HUES6 (cell line): ENCODE results near the gene IL22RA1.
A peak's percentile ranks its signal among the peaks of the same experiment; 100 is the strongest.

Experiments used
- H3K27ac ChIP-seq: 2 replicates; pipeline ENCODE4 v1.7.0; 2013; ENCODE audit warnings: low read depth, mild to moderate bottlenecking, low read length, inconsistent platforms
- H3K27me3 ChIP-seq: 2 replicates; pipeline ENCODE4 v1.6.1; 2013; ENCODE audit warnings: low read length; ENCODE audit not compliant: control insufficient read depth, insufficient read depth
- H3K36me3 ChIP-seq: 2 replicates; pipeline ENCODE4 v1.6.1; 2013; ENCODE audit warnings: low read length; ENCODE audit not compliant: control insufficient read depth, insufficient read depth
- H3K4me1 ChIP-seq: 2 replicates; pipeline ENCODE4 v1.6.1; 2013; ENCODE audit warnings: low read length; ENCODE audit not compliant: control insufficient read depth, insufficient read depth
- H3K4me3 ChIP-seq: 2 replicates; pipeline ENCODE4 v1.5.1; 2013; ENCODE audit warnings: low read depth, low read length
- H3K9ac ChIP-seq: one replicate; pipeline ENCODE4 v1.6.1; 2013; ENCODE audit warnings: mild to moderate bottlenecking, low read length
- H3K9me3 ChIP-seq: 2 replicates; pipeline ENCODE4 v1.6.1; 2013; ENCODE audit warnings: low read depth, low read length; ENCODE audit not compliant: control insufficient read depth, insufficient read depth

The IL22RA1 gene

GRCh38 chr1:24165500-24165899, 22.6 kb upstream of the IL22RA1 start:
- Histone ChIP-seq H3K4me1 (no peaks in the 10 kb centered on the region), H3K4me3 (no peak overlapping the region), H3K36me3 (peaks cover 28% of the 10 kb centered on the region), H3K27ac (no peak overlapping the region), H3K9me3 (no peaks in the 10 kb centered on the region), H3K27me3 (no peaks in the 10 kb centered on the region), H3K9ac (no peak overlapping the region)

DNA sequence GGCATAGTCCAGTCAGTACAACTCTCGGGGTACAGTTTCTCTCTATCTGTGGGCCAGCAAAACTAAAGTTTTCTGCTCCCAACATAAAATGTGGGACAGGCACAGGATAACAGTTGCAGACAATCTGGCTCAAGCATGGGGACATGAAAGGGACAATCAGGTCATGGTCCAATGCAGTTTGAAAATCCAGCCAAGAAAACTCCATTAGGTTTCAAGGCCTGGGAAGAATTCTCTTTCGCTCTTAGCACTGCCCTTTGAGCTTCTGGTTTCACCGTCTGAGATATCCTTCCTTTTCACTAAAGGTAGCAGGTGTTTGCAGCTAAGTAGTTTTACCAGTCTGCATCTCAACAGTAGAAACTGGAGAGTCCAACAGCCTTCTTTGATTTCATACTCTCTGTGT, 21.1 kb upstream of the IL22RA1 start:
- H3K9ac ChIP-seq = no peak overlapping the region
- H3K36me3 ChIP-seq = peaks cover 33% of the 10 kb centered on the region
- no peak overlapping the region for H3K4me3 ChIP-seq
- no peaks in the 10 kb centered on the region for H3K27me3 ChIP-seq
- no peaks in the 10 kb centered on the region for H3K9me3 ChIP-seq
- H3K27ac ChIP-seq = no peak overlapping the region
- H3K4me1 ChIP-seq = no peaks in the 10 kb centered on the region

- no peaks in the 10 kb centered on the region for H3K27me3 ChIP-seq
- H3K9ac ChIP-seq = no peak overlapping the region
- no peak overlapping the region for H3K4me3 ChIP-seq
- no peaks in the 10 kb centered on the region for H3K9me3 ChIP-seq
- no peaks in the 10 kb centered on the region for H3K4me1 ChIP-seq
- peaks cover 46% of the 10 kb centered on the region for H3K36me3 ChIP-seq
- no peak overlapping the region for H3K27ac ChIP-seq
These were observed 19.3 kb upstream of the IL22RA1 start for GRCh38 chr1:24162201-24162600.

DNA sequence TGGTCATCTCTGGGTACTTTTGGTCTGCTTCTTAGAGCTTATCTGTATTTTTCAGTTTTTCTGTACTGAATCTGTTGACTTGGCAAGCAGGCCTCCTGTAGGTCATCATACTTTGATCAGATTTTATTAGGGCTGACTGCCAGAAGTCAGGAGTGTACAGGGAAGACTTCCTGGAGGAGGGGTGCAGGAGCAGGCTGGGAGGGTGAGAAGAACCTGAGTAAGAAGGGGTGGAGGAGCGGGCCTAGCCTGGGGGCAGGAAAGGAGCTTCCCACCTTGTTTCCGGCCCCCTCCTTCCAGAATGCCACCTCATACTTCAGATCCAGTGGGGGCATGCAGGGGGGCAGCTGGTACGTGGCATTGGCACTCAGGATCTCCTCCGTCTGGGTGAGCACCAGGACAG, 18.3 kb upstream of the IL22RA1 start:
- Histone ChIP-seq H3K4me3 (no peak overlapping the region), H3K9me3 (no peaks in the 10 kb centered on the region), H3K27me3 (no peaks in the 10 kb centered on the region), H3K9ac (no peak overlapping the region), H3K36me3 (peaks cover 52% of the 10 kb centered on the region), H3K4me1 (no peaks in the 10 kb centered on the region), H3K27ac (no peak overlapping the region)

DNA sequence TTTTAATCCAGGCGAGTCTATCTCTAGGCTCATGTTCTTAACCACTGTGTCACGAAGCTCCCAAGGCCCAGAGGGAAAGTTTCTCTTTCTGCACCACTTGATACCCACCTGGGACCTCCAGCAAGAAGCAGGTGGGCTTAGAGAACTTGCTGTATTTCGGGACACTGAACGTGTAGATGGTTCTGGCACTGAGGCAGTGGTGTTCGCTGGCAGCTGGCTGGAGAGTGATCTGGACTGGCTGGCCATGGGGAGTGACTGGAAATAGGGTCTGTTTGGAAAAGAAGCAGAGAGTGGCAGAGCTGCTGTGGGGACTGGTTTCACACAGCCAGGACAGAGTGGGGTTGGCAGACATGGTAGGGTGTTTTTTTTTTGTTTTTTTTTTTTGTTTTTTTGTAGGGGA, 16.4 kb upstream of the IL22RA1 start:
- H3K4me3 ChIP-seq = no peak overlapping the region
- H3K4me1 ChIP-seq = 0 out of 2 replicates have a peak, but pooled peaks cover under 1% of the 10 kb centered on the region
- no peaks in the 10 kb centered on the region for H3K9me3 ChIP-seq
- H3K36me3 ChIP-seq = peaks cover 49% of the 10 kb centered on the region
- no peaks in the 10 kb centered on the region for H3K27me3 ChIP-seq
- H3K27ac ChIP-seq = no peak overlapping the region
- no peak overlapping the region for H3K9ac ChIP-seq

- Histone ChIP-seq H3K27ac (no peak overlapping the region), H3K9ac (no peak overlapping the region), H3K4me1 (peaks cover 10% of the 10 kb centered on the region), H3K27me3 (no peaks in the 10 kb centered on the region), H3K4me3 (no peak overlapping the region), H3K36me3 (peaks cover 46% of the 10 kb centered on the region), H3K9me3 (no peaks in the 10 kb centered on the region)
These were observed 15.1 kb upstream of the IL22RA1 start for GRCh38 chr1:24157918-24158481.

GRCh38 chr1:24156542-24157260, 13.8 kb upstream of the IL22RA1 start:
- Histone ChIP-seq H3K4me3 (no peak overlapping the region), H3K36me3 (peaks cover 46% of the 10 kb centered on the region), H3K27me3 (no peaks in the 10 kb centered on the region), H3K9ac (no peak overlapping the region), H3K27ac (no peak overlapping the region), H3K4me1 (peaks cover 23% of the 10 kb centered on the region), H3K9me3 (no peaks in the 10 kb centered on the region)

DNA sequence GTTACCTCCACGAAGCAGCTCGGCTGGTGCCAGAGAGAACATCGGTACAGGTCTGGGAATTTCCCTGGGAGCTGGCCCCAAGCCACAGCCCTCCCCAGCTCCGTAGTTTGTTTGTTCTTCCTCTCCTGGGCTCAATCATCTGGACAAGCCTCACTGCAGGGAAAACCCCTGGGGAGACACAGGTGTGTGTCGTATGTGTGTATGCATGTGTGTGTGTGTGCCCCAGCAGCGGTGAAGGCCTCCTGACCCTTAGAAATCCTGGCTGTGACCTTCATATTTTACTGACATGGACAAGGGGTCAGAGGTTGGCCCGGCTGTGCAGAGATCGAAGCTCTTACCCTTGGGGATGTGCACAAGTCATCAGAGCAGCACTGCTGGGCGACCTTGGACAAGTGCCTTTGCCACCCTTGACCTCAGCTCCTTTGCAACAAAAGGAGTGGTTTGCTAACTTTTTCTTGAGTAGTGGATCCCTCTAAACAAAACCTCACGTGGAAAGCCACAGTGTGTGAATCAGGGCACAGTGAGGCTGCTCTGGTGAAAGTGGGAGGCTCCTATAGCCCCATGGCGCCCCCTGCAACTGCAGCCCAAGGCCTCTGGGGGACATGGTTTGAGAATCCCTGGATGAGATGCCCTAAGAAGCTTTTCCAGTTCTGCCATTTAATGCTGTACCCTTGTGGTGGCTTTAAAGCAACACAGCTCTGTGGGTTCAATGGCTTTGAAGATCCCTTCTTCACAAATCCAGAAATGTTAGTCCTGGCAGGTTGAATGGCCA, 12.3 kb upstream of the IL22RA1 start:
- Histone ChIP-seq H3K36me3 (peaks cover 40% of the 10 kb centered on the region), H3K9me3 (no peaks in the 10 kb centered on the region), H3K4me3 (no peak overlapping the region), H3K9ac (no peak overlapping the region), H3K27ac (no peak overlapping the region), H3K4me1 (peaks cover 34% of the 10 kb centered on the region), H3K27me3 (no peaks in the 10 kb centered on the region)

- no peaks in the 10 kb centered on the region for H3K9me3 ChIP-seq
- no peak overlapping the region for H3K9ac ChIP-seq
- H3K36me3 ChIP-seq = peaks cover 38% of the 10 kb centered on the region
- H3K4me3 ChIP-seq = no peak overlapping the region
- no peaks in the 10 kb centered on the region for H3K27me3 ChIP-seq
- no peak overlapping the region for H3K27ac ChIP-seq
- peaks cover 40% of the 10 kb centered on the region for H3K4me1 ChIP-seq
These were observed 11.3 kb upstream of the IL22RA1 start for GRCh38 chr1:24154215-24154614.

DNA sequence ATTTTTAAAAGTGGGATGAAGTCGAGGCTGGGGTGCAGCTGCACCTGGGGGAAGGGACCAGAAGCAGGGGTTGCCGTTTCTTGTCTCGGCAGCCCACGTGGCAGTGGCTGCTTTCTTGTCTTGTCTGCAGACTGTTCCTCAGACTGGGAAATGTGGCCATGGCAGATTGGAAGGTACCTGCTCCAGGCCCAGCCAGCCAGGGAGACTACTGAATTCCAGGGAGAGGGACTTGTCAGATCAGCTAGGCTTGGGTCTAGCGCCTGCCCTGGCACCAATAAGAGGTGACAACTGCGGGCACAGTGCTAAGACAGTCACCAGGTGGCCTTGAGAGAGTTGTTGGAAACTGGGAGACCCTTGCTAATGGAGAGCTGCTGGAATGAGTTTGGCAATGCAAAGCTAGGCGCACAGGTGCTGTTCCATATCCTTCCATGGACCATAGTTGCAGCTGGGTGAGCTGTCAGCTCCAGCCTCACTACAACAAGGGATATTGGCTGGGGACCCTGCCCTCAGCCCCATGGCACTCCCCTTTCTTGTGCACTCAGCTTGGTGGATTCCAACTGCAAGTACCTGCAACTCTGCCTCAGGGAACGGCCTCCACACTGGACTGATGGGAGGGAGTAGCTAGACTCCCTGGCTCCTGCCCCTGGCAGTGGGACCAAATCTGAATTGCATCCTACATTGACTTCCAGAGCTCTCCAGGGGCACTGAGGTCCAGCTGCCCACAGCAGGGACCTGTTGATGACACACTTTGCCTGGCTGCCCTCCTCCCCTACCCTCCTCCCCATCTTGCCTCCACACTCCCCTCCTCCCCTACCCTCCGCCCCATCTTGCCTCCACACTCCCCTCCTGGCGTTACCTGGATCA, 9.9 kb upstream of the IL22RA1 start:
- H3K4me1 ChIP-seq = peaks cover 40% of the 10 kb centered on the region
- no peaks in the 10 kb centered on the region for H3K27me3 ChIP-seq
- peak overlapping the region; percentile 51 for H3K9ac ChIP-seq
- H3K27ac ChIP-seq = peak overlapping the region; percentile 99; the same call in 1 of the 2 replicates
- peaks cover 25% of the 10 kb centered on the region for H3K36me3 ChIP-seq
- H3K9me3 ChIP-seq = no peaks in the 10 kb centered on the region
- no peak overlapping the region for H3K4me3 ChIP-seq
